Measurements from ENCODE around the gene SLCO1C1.

- TF ChIP-seq CTCF (IDR thresholded peaks at IDR 0.05), result peak in 4 of 7 experiments; percentile 38 to 53 (median 40)
- no peak for TF ChIP-seq POLR2A (IDR thresholded peaks at IDR 0.05)
Observed at GRCh38 chr12:20798554-20798953, 103.4 kb downstream of the SLCO1C1 start.
